H1 (cell line): ENCODE measurements around the gene TTL. TPM values are rescaled to one million over a fixed set of nuclear protein-coding genes. Genes with fewer than 3 reads are reported as not detected.

Experiments
- CTCF ChIA-PET: fragments of 300-600 bp; sonication (Branson Sonifier 250); formaldehyde crosslinking; loops from one replicate; lab custom pipeline; 2021; ENCODE audit not compliant: partially characterized antibody; lab: Charles Lee
- POLR2A ChIA-PET: fragments of 300-600 bp; sonication (Branson Sonifier 250); formaldehyde crosslinking; loops from one replicate; lab custom pipeline; 2021; ENCODE audit warnings: inconsistent platforms; ENCODE audit not compliant: partially characterized antibody; lab: Charles Lee
- DNase-seq, 2 experiments: peaks; one replicate each; pipeline versions ENCODE4 v3.0.0 to v3.0.0-alpha.2; 2010 to 2022; ENCODE audit warnings: low spot score in 2 of 2, low read depth in 1 of 2, mixed read lengths in 1 of 2
- FAIRE-seq: peaks from 2 replicates; lab custom pipeline; 2011; peaks lifted over from hg19 to GRCh38; lab: Jason Lieb, UNC
- H2AFZ ChIP-seq: 2 replicates; pipeline ENCODE4 v1.8.1; 2012; ENCODE audit warnings: low read length, inconsistent platforms
- H2AK5ac ChIP-seq: 2 replicates; pipeline ENCODE4 v1.6.1; 2013; ENCODE audit warnings: low read depth, low read length
- H2BK120ac ChIP-seq: replicated peaks from 2 replicates; pipeline ENCODE3; 2013; ENCODE audit warnings: low read depth, low read length, inconsistent platforms
- H2BK12ac ChIP-seq: 2 replicates; pipeline ENCODE4 v1.6.1; 2013; ENCODE audit warnings: low read depth, low read length
- H2BK15ac ChIP-seq: 2 replicates; pipeline ENCODE4 v1.6.1; 2013; ENCODE audit warnings: low read length
- H2BK20ac ChIP-seq: 2 replicates; pipeline ENCODE4 v1.6.1; 2013; ENCODE audit warnings: low read length
- H2BK5ac ChIP-seq: 2 replicates; pipeline ENCODE4 v1.6.1; 2013; ENCODE audit warnings: low read depth, low read length
- H3K14ac ChIP-seq: 2 replicates; pipeline ENCODE4 v1.6.1; 2013; ENCODE audit warnings: inconsistent platforms; ENCODE audit not compliant: insufficient read length
- H3K18ac ChIP-seq: 2 replicates; pipeline ENCODE4 v1.6.1; 2013; ENCODE audit warnings: low read length; ENCODE audit errors: extremely low read depth
- H3K23ac ChIP-seq: 2 replicates; pipeline ENCODE4 v1.6.1; 2013; ENCODE audit warnings: inconsistent platforms; ENCODE audit not compliant: insufficient read length
- H3K23me2 ChIP-seq: 2 replicates; pipeline ENCODE4 v1.6.1; 2013; ENCODE audit warnings: low read depth, low read length
- H3K27ac ChIP-seq: 2 replicates; pipeline ENCODE4 v1.6.1; 2011; ENCODE audit warnings: low read depth, low read length, inconsistent platforms
- H3K27me3 ChIP-seq, 4 experiments: replicated peaks in 1 of 4; 1 replicate in 1 of 4; 2 replicates in 3 of 4; pipeline versions ENCODE4 v1.6.1 to v1.8.1; 2011 to 2013; ENCODE audit warnings: low read length in 3 of 4, mild to moderate bottlenecking in 3 of 4, inconsistent platforms in 2 of 4, mixed read lengths in 2 of 4, moderate library complexity in 1 of 4; ENCODE audit not compliant: control insufficient read depth in 3 of 4, insufficient read depth in 3 of 4; ENCODE audit errors: extremely low read depth in 1 of 4
- H3K36me3 ChIP-seq, 4 experiments: 2 replicates each; pipeline versions ENCODE4 v1.6.1 to v1.8.1; 2011 to 2013; ENCODE audit warnings: mild to moderate bottlenecking in 4 of 4, low read length in 3 of 4, moderate library complexity in 2 of 4, control low read depth in 1 of 4, inconsistent platforms in 1 of 4; ENCODE audit not compliant: insufficient read depth in 4 of 4, control insufficient read depth in 2 of 4
- H3K4ac ChIP-seq: replicated peaks from 2 replicates; pipeline ENCODE3; 2013; ENCODE audit warnings: low read length, low read depth, mixed read lengths, inconsistent platforms; ENCODE audit not compliant: insufficient read length
- H3K4me1 ChIP-seq, 4 experiments: replicated peaks in 1 of 4; 1 replicate in 1 of 4; 2 replicates in 3 of 4; pipeline versions ENCODE4 v1.6.1 to v1.8.1; 2011 to 2013; ENCODE audit warnings: low read length in 3 of 4, inconsistent platforms in 2 of 4, mixed read lengths in 1 of 4; ENCODE audit not compliant: insufficient read depth in 4 of 4, control insufficient read depth in 3 of 4
- H3K4me2 ChIP-seq, 2 experiments: 2 replicates each; pipeline versions ENCODE4 v1.6.1 to v1.8.1; 2011 to 2013; ENCODE audit warnings: low read depth in 2 of 2, low read length in 2 of 2, control low read depth in 1 of 2, inconsistent platforms in 1 of 2, mild to moderate bottlenecking in 1 of 2; ENCODE audit not compliant: insufficient read depth in 1 of 2
- H3K4me3 ChIP-seq, 4 experiments: fragments of 200-600, 300-600 bp in 1 of 4; sonication (generic), shearing (Covaris generic), sonication (Bioruptor Twin) in 1 of 4; 2 replicates each; pipeline versions ENCODE4 v1.5.1 to v1.8.1; 2011 to 2016; ENCODE audit warnings: low read length in 4 of 4, low read depth in 3 of 4, control low read depth in 2 of 4, inconsistent platforms in 2 of 4, mild to moderate bottlenecking in 2 of 4, mixed read lengths in 1 of 4, moderate library complexity in 1 of 4; ENCODE audit not compliant: insufficient read depth in 2 of 4; ENCODE audit errors: extremely low read depth in 1 of 4
- H3K56ac ChIP-seq: replicated peaks from 2 replicates; pipeline ENCODE3; 2013; ENCODE audit warnings: low read depth, mild to moderate bottlenecking, mixed read lengths, low read length, inconsistent platforms; ENCODE audit not compliant: insufficient read length
- H3K79me1 ChIP-seq: 2 replicates; pipeline ENCODE4 v1.6.1; 2013; ENCODE audit warnings: low read depth, low read length, control low read depth
- H3K79me2 ChIP-seq, 2 experiments: 2 replicates each; pipeline versions ENCODE4 v1.6.1 to v1.8.1; 2012 to 2013; ENCODE audit warnings: low read length in 2 of 2, mild to moderate bottlenecking in 2 of 2, inconsistent platforms in 1 of 2; ENCODE audit not compliant: insufficient read depth in 2 of 2, control insufficient read depth in 1 of 2
- H3K9ac ChIP-seq, 4 experiments: replicated peaks in 1 of 4; 1 replicate in 1 of 4; 2 replicates in 3 of 4; pipeline versions ENCODE4 v1.6.1 to v1.8.1; 2011 to 2013; ENCODE audit warnings: low read depth in 3 of 4, low read length in 3 of 4, control low read depth in 2 of 4, mild to moderate bottlenecking in 2 of 4, moderate library complexity in 2 of 4, inconsistent platforms in 1 of 4; ENCODE audit errors: extremely low read depth in 1 of 4
- H3K9me3 ChIP-seq, 2 experiments: 2 replicates each; pipeline versions ENCODE4 v1.6.1 to v1.8.1; 2012 to 2013; ENCODE audit warnings: mild to moderate bottlenecking in 2 of 2, moderate library complexity in 2 of 2, control low read depth in 1 of 2, inconsistent platforms in 1 of 2, low read depth in 1 of 2, low read length in 1 of 2, mixed read lengths in 1 of 2; ENCODE audit not compliant: insufficient read depth in 2 of 2
- H4K20me1 ChIP-seq, 2 experiments: replicated peaks in 1 of 2; 2 replicates each; pipeline versions ENCODE3 to v1.8.1; 2011 to 2013; ENCODE audit warnings: inconsistent platforms in 2 of 2, low read length in 2 of 2, mild to moderate bottlenecking in 1 of 2; ENCODE audit not compliant: insufficient read depth in 2 of 2, control insufficient read depth in 1 of 2
- H4K5ac ChIP-seq: 2 replicates; pipeline ENCODE4 v1.6.1; 2013; ENCODE audit warnings: low read length, low read depth, mixed read lengths, inconsistent platforms; ENCODE audit not compliant: insufficient read length
- H4K8ac ChIP-seq: 2 replicates; pipeline ENCODE4 v1.8.0; 2013; ENCODE audit warnings: mild to moderate bottlenecking, moderate library complexity, low read length, inconsistent platforms; ENCODE audit not compliant: insufficient read depth; ENCODE audit errors: extremely low read depth
- H4K91ac ChIP-seq: replicated peaks from 2 replicates; pipeline ENCODE3; 2013; ENCODE audit warnings: low read length, mixed read lengths, inconsistent platforms; ENCODE audit not compliant: insufficient read length
- BRCA1 ChIP-seq: IDR thresholded peaks from 2 replicates; pipeline ENCODE4 v1.6.1; 2012; ENCODE audit warnings: low read depth, low read length, improper control_type of control experiment
- EGR1 ChIP-seq: IDR thresholded peaks from 2 replicates; pipeline ENCODE4 v1.6.1; 2011; ENCODE audit warnings: low read depth, low read length, borderline replicate concordance
- WGBS, 2 experiments: shearing (Covaris generic) in 1 of 2; methylation state at CpG; one replicate each; pipeline versions ENCODE4 v1.1.6 to v1.1.7; 2013 to 2015; ENCODE audit warnings: low lambda C conversion rate in 2 of 2, mixed read lengths in 2 of 2, inconsistent platforms in 1 of 2, low coverage in 1 of 2, missing lambda C conversion rate in 1 of 2; ENCODE audit not compliant: insufficient replicate concordance in 2 of 2, insufficient coverage in 1 of 2, insufficient read length in 1 of 2; ENCODE audit errors: extremely low coverage in 1 of 2, missing lambda C conversion rate in 1 of 2; 5-methylcytosine and 5-hydroxymethylcytosine counted together
- polyA plus RNA-seq, 7 experiments: library from polyadenylated mRNA; depleted of rRNA in 3 of 7; stranded (reverse) in 5 of 7; unstranded in 2 of 7; fragments of >200 nt in 5 of 7; fragments of 200-250 nt in 2 of 7; gene quantifications; 1 replicate in 5 of 7; 2 replicates in 1 of 7; 4 replicates in 1 of 7; pipeline versions ENCODE4 v1.2.1 to v1.2.3, GENCODE V29; 2011 to 2013; ENCODE audit warnings: missing spikeins in 2 of 7, mixed read lengths in 2 of 7
- total RNA-seq: library from RNA; stranded (reverse); fragmentation: NEBNext Ultra II Directional; extraction: Animal tissue kit (Norgen Biotek cat#: 25700); gene quantifications from 2 replicates; pipeline ENCODE4 v1.2.1, GENCODE V29; 2021

TTL gene
- total and polyA plus RNA-seq, 2 of the 8 experiments (the other 6 are each of a cell fraction or from before 2014, with no cell fraction given): 17.5 to 57.1 TPM

- no peak overlapping the region for H3K4ac ChIP-seq
- WGBS, 2 experiments: 89% methylated on average over 7 of the region's 7 CpGs; no CpG with 5 or more reads in 1 of the 2 experiments
- H2BK15ac ChIP-seq: no peak overlapping the region
- no peak overlapping the region for H3K56ac ChIP-seq
- no peak overlapping the region for H3K9ac ChIP-seq
- H2BK12ac ChIP-seq: no peak overlapping the region
- no peaks in the 10 kb centered on the region for H4K20me1 ChIP-seq
- no peak overlapping the region for H3K4me2 ChIP-seq
- H3K36me3 ChIP-seq: no peaks in the 10 kb centered on the region
- H4K91ac ChIP-seq: no peak overlapping the region
- H2BK20ac ChIP-seq: no peak overlapping the region
- H4K8ac ChIP-seq: no peak overlapping the region
- H2AK5ac ChIP-seq: no peak overlapping the region
- no peaks in the 10 kb centered on the region; a peak in 1 of 7 replicates for H3K27me3 ChIP-seq
- H3K27ac ChIP-seq: no peak overlapping the region
- no peak overlapping the region for H3K18ac ChIP-seq
- peaks cover 5% of the 10 kb centered on the region; the same call in 1 of the 2 replicates for H3K23me2 ChIP-seq
- H3K79me1 ChIP-seq: no peaks in the 10 kb centered on the region
- H3K4me1 ChIP-seq: peaks cover 0 to 4% (median 0%) of the 10 kb centered on the region in 4 experiments; a peak in 2 of 7 replicates
- H3K4me3 ChIP-seq: no peak overlapping the region
- no peak overlapping the region for H2BK120ac ChIP-seq
- H3K23ac ChIP-seq: no peak overlapping the region
- DNase-seq (no peak), FAIRE-seq (no peak)
- no peak overlapping the region for H4K5ac ChIP-seq
- H2AFZ ChIP-seq: no peak overlapping the region
- ChIA-PET POLR2A (interaction anchor here (0.6 kb wide), 1 partner anchor 14 kb away, joined by 3 read pairs; no protein-coding TSS in a partner anchor), CTCF (interaction anchor here (1.3 kb wide), 1 partner anchor 17 kb away, joined by 3 read pairs; no protein-coding TSS in a partner anchor)
- no peaks in the 10 kb centered on the region for H3K9me3 ChIP-seq
- H2BK5ac ChIP-seq: no peak overlapping the region
- no peak overlapping the region for H3K14ac ChIP-seq
- no peaks in the 10 kb centered on the region for H3K79me2 ChIP-seq
- TF ChIP-seq BRCA1 (no peak), EGR1 (no peak)
Observed at GRCh38 chr2:112476434-112476833, 5.5 kb upstream of the TTL start.
